Naive thymus-derived CD4-positive, alpha-beta T cell (primary cell): Measurements from ENCODE around the gene MORN1. TPM values are rescaled to one million over a fixed set of nuclear protein-coding genes. Genes with fewer than 3 reads are reported as not detected.

Source experiments
- ATAC-seq: fragments of 150-1000 bp; cut with Tn5 transposase; 2 replicates; pipeline ENCODE4 v1.10.0; 2021; ENCODE audit warnings: mild to moderate bottlenecking, moderate library complexity
- CTCF ChIA-PET: fragments of 350-600 bp; sonication (Branson Sonifier 250); formaldehyde crosslinking; loops from one replicate; lab custom pipeline; 2021; ENCODE audit warnings: antibody characterized with exemption; lab: Charles Lee
- POLR2A ChIA-PET: fragments of 350-600 bp; sonication (Branson Sonifier 250); formaldehyde crosslinking; loops from one replicate; lab custom pipeline; 2021; ENCODE audit warnings: antibody characterized with exemption, inconsistent platforms; lab: Charles Lee
- DNase-seq, 9 donors: peaks; one replicate each; pipeline versions ENCODE4 v3.0.0 to v3.0.0-alpha.2; 2020 to 2022; ENCODE audit warnings: mixed read lengths in 1 of 9
- H3K27ac ChIP-seq: one replicate; pipeline ENCODE4 v1.7.0; 2013; ENCODE audit warnings: mild to moderate bottlenecking, low read depth, low read length, moderate library complexity
- H3K27me3 ChIP-seq, 2 donors: one replicate each; pipeline ENCODE4 v1.7.0; 2013; ENCODE audit warnings: low read length in 2 of 2, mild to moderate bottlenecking in 2 of 2, moderate library complexity in 2 of 2; ENCODE audit not compliant: control insufficient read depth in 2 of 2, insufficient read depth in 2 of 2
- H3K36me3 ChIP-seq, 3 experiments: 1 replicate in 2 of 3; 2 replicates in 1 of 3; pipeline ENCODE4 v1.7.0; 2013; ENCODE audit warnings: low read length in 3 of 3, mild to moderate bottlenecking in 3 of 3, moderate library complexity in 1 of 3; ENCODE audit not compliant: insufficient read depth in 3 of 3, control insufficient read depth in 2 of 3
- H3K4me1 ChIP-seq, 2 donors: one replicate each; pipeline ENCODE4 v1.7.0; 2013; ENCODE audit warnings: low read length in 2 of 2, mild to moderate bottlenecking in 2 of 2, moderate library complexity in 1 of 2; ENCODE audit not compliant: control insufficient read depth in 2 of 2, insufficient read depth in 2 of 2
- H3K4me3 ChIP-seq: 2 replicates; pipeline ENCODE4 v1.7.0; 2013; ENCODE audit warnings: mild to moderate bottlenecking, low read length
- H3K9me3 ChIP-seq, 3 experiments: 1 replicate in 2 of 3; 2 replicates in 1 of 3; pipeline ENCODE4 v1.7.0; 2013; ENCODE audit warnings: low read length in 3 of 3; ENCODE audit not compliant: control insufficient read depth in 2 of 3
- H3K27ac Mint-ChIP-seq, 9 donors: one replicate each; pipeline ENCODE4 v1.8.0; 2020 to 2022; ENCODE audit warnings: mixed read lengths in 9 of 9, mild to moderate bottlenecking in 8 of 9, moderate library complexity in 5 of 9, inconsistent platforms in 2 of 9
- H3K27me3 Mint-ChIP-seq, 5 donors: one replicate each; pipeline ENCODE4 v1.8.0; 2021 to 2022; ENCODE audit warnings: mixed read lengths in 5 of 5, mild to moderate bottlenecking in 1 of 5
- H3K36me3 Mint-ChIP-seq, 5 donors: one replicate each; pipeline ENCODE4 v1.8.0; 2020 to 2022; ENCODE audit warnings: mixed read lengths in 5 of 5, mild to moderate bottlenecking in 3 of 5, inconsistent platforms in 1 of 5
- H3K4me1 Mint-ChIP-seq, 7 donors: one replicate each; pipeline ENCODE4 v1.8.0; 2020 to 2022; ENCODE audit warnings: mixed read lengths in 7 of 7, mild to moderate bottlenecking in 3 of 7, inconsistent platforms in 1 of 7
- H3K4me3 Mint-ChIP-seq, 10 donors: one replicate each; pipeline ENCODE4 v1.8.0; 2020 to 2022; ENCODE audit warnings: mild to moderate bottlenecking in 10 of 10, mixed read lengths in 10 of 10, moderate library complexity in 6 of 10, inconsistent platforms in 2 of 10
- H3K9me3 Mint-ChIP-seq, 11 donors: one replicate each; pipeline ENCODE4 v1.8.0; 2020 to 2022; ENCODE audit warnings: mixed read lengths in 11 of 11, mild to moderate bottlenecking in 4 of 11, inconsistent platforms in 1 of 11, moderate library complexity in 1 of 11
- intact Hi-C, 2 donors: fragments of 100-400 bp; cut with micrococcal nuclease; formaldehyde crosslinking; loops; one replicate each; pipeline ENCODE4 v1.15.1; 2023
- polyA plus RNA-seq, 2 donors: library from polyadenylated mRNA; unstranded; fragments of 300-500 nt; fragmentation: Illumina TruSeq; gene quantifications; one replicate each; pipeline ENCODE4 v1.2.3, GENCODE V29; 2021
- total RNA-seq, 6 experiments: library from RNA in 5 of 6; stranded (reverse) in 5 of 6; gene quantifications; 1 replicate in 5 of 6; 2 replicates in 1 of 6; pipeline ENCODE4 v1.2.3 and lab custom pipeline; 2021 to 2026

Gene MORN1
- total and polyA plus RNA-seq, 7 experiments from 2014 or later, result 5.0 to 16.4 (median 9.2) TPM

DNA sequence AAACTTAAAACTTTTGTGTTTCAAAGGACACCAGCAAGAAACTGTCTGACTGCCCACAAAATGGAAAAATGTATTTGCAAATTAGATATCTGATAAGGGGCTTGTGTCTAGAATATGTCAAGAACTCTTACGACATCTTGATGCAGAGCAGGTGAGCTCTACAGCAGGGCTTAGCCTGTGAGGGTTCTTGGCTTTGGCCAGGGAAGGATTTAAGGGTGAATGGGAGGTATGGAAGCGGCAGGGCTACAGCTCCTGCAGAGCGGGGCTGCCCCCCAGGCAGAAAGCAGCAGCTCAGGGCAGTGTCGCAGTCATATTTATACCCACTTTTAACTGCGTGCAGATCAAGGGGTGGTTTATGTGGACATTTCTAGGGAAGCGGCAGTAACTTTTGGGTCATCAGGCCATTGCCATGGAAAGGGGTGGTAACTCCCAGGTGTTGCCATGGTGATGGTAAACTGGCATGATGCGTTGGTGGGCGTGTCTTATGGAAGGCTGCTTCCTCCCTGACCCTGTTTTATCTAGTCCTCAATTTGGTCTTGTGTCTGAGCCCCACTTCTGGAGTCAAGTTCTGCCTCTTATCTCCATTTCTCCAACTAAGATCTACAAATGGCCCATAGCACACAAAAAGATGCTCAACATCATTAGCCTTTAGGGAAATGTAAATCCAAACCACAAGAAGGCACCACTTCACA is 23.2 kb downstream of the MORN1 start:
- intact Hi-C loops, result no loop called here
- peaks cover 0 to 3% (median 0%) of the 10 kb centered on the region in 5 donors for H3K27me3 Mint-ChIP-seq
- no peak overlapping the region for H3K27ac ChIP-seq
- no peaks in the 10 kb centered on the region for H3K36me3 ChIP-seq
- H3K27me3 ChIP-seq, result no peaks in the 10 kb centered on the region
- H3K4me3 ChIP-seq, result no peak overlapping the region
- ATAC-seq (no peak), DNase-seq (no peak)
- H3K4me3 Mint-ChIP-seq, result no peak overlapping the region
- H3K9me3 ChIP-seq, result no peaks in the 10 kb centered on the region
- H3K36me3 Mint-ChIP-seq, result peaks cover 0 to 15% (median 7%) of the 10 kb centered on the region in 5 donors
- peaks cover 0 to 10% (median 5%) of the 10 kb centered on the region in 11 donors for H3K9me3 Mint-ChIP-seq
- POLR2A ChIA-PET, result no interaction called here
- H3K27ac Mint-ChIP-seq, result no peak overlapping the region
- H3K4me1 ChIP-seq, result no peaks in the 10 kb centered on the region
- H3K4me1 Mint-ChIP-seq, result no peaks in the 10 kb centered on the region
- CTCF ChIA-PET, result no interaction called here

DNA sequence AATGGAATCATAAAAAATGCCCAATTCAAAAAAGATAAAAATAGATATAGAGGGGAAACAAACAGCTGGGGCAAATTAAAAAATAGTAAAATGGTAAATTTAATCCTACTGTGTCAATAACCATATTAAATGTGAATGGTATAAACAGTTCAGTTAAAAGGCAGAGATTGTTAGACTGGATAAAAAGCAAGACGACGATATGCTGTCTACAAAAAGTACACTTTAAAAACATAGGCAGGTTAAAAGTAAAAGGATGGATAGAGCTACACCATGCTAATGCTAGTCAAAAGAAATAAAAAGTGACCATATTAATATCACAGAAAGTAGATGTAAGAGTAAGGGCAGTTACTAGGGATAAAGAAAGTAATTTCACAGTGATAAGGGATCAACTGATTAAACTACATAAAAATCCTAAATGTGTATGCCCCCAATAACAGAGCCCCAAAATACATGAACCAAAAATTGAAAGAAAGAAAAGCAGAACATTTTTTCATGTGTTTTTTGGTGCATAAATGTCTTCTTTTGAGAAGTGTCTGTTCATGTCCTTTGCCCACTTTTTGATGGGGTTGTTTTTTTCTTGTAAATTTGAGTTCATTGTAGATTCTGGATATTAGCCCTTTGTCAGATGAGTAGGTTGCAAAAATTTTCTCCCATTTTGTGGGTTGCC is 27.4 kb downstream of the MORN1 start:
- Mint-ChIP-seq H3K9me3 (peaks cover 0 to 20% (median 8%) of the 10 kb centered on the region in 11 donors), H3K27ac (no peak overlapping the region), H3K36me3 (peaks cover 0 to 18% (median 16%) of the 10 kb centered on the region in 5 donors), H3K27me3 (peaks cover 0 to 5% (median 0%) of the 10 kb centered on the region in 5 donors), H3K4me1 (no peaks in the 10 kb centered on the region), H3K4me3 (no peak overlapping the region)
- H3K27ac ChIP-seq, result no peak overlapping the region
- POLR2A ChIA-PET, result no interaction called here
- ATAC-seq (no peak), DNase-seq (no peak)
- H3K27me3 ChIP-seq, result no peaks in the 10 kb centered on the region
- H3K36me3 ChIP-seq, result no peaks in the 10 kb centered on the region
- CTCF ChIA-PET, result no interaction called here
- intact Hi-C loops, result no loop called here
- H3K9me3 ChIP-seq, result no peaks in the 10 kb centered on the region
- no peaks in the 10 kb centered on the region for H3K4me1 ChIP-seq
- H3K4me3 ChIP-seq, result no peak overlapping the region

- intact Hi-C loops, result no loop called here
- CTCF ChIA-PET, result no interaction called here
- Mint-ChIP-seq H3K27me3 (peaks cover 0 to 5% (median 0%) of the 10 kb centered on the region in 5 donors), H3K36me3 (peaks cover 0 to 18% (median 14%) of the 10 kb centered on the region in 5 donors), H3K4me3 (no peak overlapping the region), H3K27ac (no peak overlapping the region), H3K9me3 (peaks cover 0 to 20% (median 8%) of the 10 kb centered on the region in 11 donors), H3K4me1 (no peaks in the 10 kb centered on the region)
- H3K4me3 ChIP-seq, result no peak overlapping the region
- no peaks in the 10 kb centered on the region for H3K9me3 ChIP-seq
- no peak overlapping the region for H3K27ac ChIP-seq
- no peaks in the 10 kb centered on the region for H3K4me1 ChIP-seq
- ATAC-seq (no peak), DNase-seq (no peak)
- POLR2A ChIA-PET, result no interaction called here
- no peaks in the 10 kb centered on the region for H3K36me3 ChIP-seq
- H3K27me3 ChIP-seq, result no peaks in the 10 kb centered on the region
Measured at GRCh38 chr1:2360588-2361364, 30.6 kb downstream of the MORN1 start.

DNA sequence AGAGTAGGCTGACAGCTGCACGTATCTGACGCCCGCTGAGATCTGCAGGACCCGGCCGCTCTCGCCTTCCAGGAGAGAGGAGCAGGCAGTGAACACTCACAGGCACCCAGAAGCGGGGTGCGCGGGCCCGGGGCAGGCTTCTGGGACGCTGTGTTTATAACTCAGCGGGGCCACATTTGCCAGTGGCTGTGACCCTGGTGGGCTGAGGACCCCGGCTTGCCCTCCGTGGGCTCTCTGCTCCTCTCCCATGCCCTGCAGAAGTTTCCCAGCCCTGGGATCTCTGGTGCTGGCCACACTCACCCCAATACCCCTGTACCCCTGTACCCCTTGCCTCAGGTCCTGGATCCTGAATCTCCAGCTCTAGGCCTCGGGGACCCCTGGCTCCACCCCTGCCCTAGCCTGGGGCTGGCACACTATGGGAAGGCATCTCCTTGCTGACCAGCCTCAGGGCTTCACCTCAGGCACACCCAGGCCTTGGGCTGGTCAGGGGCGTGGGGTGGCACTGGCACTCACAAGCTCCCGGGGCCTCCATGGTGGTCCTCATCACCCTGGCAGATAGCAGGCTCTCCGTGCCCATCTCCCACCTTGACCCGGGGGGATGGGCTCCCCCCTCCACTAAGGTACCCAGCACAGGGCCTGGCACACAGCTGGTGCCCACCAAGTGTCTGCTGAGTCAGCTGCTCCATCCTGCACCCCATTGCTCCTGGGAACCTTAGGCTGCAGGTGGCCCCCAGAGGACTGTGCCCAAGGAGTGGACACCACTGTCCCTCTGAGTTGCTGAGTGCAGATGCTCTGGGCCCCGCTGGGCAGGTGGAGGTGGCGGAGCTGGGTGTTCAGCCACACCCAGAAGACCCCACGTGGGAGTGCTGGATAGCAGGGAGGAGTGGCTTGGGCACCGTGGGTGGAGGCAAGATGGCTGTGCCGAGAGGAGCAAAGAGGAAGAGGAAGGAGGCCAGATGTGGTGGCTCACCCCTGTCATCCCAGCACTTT is 32.4 kb downstream of the MORN1 start:
- Mint-ChIP-seq H3K9me3 (peaks cover 0 to 18% (median 7%) of the 10 kb centered on the region in 11 donors), H3K4me3 (no peak overlapping the region), H3K27ac (no peak overlapping the region), H3K27me3 (peaks cover 0 to 5% (median 0%) of the 10 kb centered on the region in 5 donors), H3K4me1 (no peaks in the 10 kb centered on the region), H3K36me3 (peaks cover 0 to 16% (median 14%) of the 10 kb centered on the region in 5 donors)
- CTCF ChIA-PET, result no interaction called here
- POLR2A ChIA-PET, result no interaction called here
- no peaks in the 10 kb centered on the region for H3K27me3 ChIP-seq
- no peak overlapping the region for H3K4me3 ChIP-seq
- no peak for DNase-seq
- no peak for ATAC-seq
- H3K4me1 ChIP-seq, result no peaks in the 10 kb centered on the region
- intact Hi-C loops, result no loop called here
- H3K27ac ChIP-seq, result no peak overlapping the region
- H3K36me3 ChIP-seq, result no peaks in the 10 kb centered on the region
- no peaks in the 10 kb centered on the region for H3K9me3 ChIP-seq

DNA sequence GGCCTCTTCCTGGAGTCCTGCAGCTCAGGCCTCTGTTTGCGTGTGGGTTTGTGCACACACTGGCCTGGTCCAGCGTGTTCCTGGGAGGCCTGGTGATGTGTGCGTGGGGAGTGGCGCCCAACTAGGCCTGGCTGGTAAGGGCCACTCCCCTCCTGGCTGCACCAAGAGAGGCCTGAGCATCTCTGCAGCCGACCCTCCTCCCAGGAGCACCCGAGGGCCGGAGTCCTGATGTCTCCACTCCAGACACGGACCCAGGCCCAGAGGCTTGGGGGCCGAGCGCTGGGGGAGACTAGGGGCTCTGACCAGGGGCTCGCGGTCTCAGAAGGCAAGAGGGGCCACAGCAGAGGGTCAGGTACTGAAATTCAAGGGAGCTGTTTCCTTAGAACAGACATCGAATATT is 33.3 kb downstream of the MORN1 start:
- intact Hi-C loops, result no loop called here
- Mint-ChIP-seq H3K4me3 (no peak overlapping the region), H3K27me3 (peaks cover 0 to 2% (median 0%) of the 10 kb centered on the region in 5 donors), H3K9me3 (peaks cover 0 to 10% (median 3%) of the 10 kb centered on the region in 11 donors), H3K27ac (no peak overlapping the region), H3K36me3 (peaks cover 0 to 14% (median 8%) of the 10 kb centered on the region in 5 donors), H3K4me1 (no peaks in the 10 kb centered on the region)
- ChIA-PET POLR2A (no interaction called here), CTCF (no interaction called here)
- Histone ChIP-seq H3K4me3 (no peak overlapping the region), H3K9me3 (no peaks in the 10 kb centered on the region), H3K27me3 (no peaks in the 10 kb centered on the region), H3K4me1 (no peaks in the 10 kb centered on the region), H3K27ac (no peak overlapping the region), H3K36me3 (no peaks in the 10 kb centered on the region)
- no peak for ATAC-seq
- DNase-seq, result no peak
